ENCODE measurements around the gene AP4S1. TPM values are rescaled to one million over a fixed set of nuclear protein-coding genes. Genes with fewer than 3 reads are reported as not detected.
A peak's percentile ranks its signal among the peaks of the same experiment; 100 is the strongest.

AP4S1 gene
- total RNA-seq, 4 donors from 2014 or later: 2.9 to 12.8 (median 9.2) TPM

DNA sequence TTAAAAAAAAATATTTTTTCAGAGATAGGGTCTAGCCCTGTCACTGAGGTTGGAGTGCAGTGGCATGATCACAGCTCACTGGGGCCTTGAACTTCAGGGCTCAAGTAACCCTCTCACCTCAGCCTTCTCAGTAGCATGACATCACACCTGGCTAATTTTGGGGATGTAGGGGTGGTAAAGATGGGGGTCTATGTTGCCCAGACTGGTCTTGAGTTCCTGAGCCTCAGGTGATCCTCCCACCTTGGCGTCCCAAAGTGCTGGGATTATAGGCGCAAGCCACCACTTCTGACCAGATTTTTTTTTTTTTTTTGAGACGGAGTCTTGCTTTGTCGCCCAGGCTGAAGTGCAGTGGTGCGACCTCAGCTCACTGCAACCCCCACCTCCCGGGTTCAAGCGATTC lies 101.2 kb downstream of the AP4S1 start:
- Histone ChIP-seq H3K4me1 (peaks cover 0 to 7% of the 10 kb centered on the region in 2 donors), H3K36me3 (peaks cover 0 to 79% of the 10 kb centered on the region in 2 donors), H3K9me3 (no peaks in the 10 kb centered on the region), H3K27me3 (no peaks in the 10 kb centered on the region), H3K4me3 (no peak overlapping the region), H3K27ac (no peak overlapping the region)
- no peak for TF ChIP-seq POLR2A (IDR thresholded peaks at IDR 0.05)
- TF ChIP-seq, protein P1, sequence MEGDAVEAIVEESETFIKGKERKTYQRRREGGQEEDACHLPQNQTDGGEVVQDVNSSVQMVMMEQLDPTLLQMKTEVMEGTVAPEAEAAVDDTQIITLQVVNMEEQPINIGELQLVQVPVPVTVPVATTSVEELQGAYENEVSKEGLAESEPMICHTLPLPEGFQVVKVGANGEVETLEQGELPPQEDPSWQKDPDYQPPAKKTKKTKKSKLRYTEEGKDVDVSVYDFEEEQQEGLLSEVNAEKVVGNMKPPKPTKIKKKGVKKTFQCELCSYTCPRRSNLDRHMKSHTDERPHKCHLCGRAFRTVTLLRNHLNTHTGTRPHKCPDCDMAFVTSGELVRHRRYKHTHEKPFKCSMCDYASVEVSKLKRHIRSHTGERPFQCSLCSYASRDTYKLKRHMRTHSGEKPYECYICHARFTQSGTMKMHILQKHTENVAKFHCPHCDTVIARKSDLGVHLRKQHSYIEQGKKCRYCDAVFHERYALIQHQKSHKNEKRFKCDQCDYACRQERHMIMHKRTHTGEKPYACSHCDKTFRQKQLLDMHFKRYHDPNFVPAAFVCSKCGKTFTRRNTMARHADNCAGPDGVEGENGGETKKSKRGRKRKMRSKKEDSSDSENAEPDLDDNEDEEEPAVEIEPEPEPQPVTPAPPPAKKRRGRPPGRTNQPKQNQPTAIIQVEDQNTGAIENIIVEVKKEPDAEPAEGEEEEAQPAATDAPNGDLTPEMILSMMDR (IDR thresholded peaks at IDR 0.05 in 4 of 5, conservative IDR thresholded peaks at IDR 0.05 in 1 of 5): no peak
- no peak for ATAC-seq
- in situ Hi-C loops (cut with MboI; ENCODE audit: low sequenced_read_pairs in 4 of 4): no loop called here
- no peak for DNase-seq
- intact Hi-C loops (cut with DNase I; ENCODE audit: low total_unique reads): no loop called here

DNA sequence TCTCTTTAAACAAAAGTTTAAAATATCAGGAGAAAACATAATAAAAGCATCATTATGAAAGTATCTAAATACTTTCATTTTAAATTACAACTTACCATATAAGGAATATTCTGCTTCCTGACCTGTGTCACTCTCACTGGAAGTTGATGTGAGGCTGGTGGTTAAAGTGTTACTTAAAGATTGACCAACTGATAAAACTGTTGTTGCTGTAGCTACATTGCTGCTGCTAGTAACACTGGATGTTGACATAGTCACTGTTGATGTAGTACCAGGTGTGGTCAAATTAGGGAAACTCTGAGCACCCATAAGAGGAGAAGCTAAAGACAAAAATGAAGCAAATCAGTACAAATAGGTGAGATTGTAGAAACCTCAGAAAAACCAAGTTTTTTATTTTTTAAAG lies 102.2 kb downstream of the AP4S1 start:
- in situ Hi-C loops (cut with MboI; ENCODE audit: low sequenced_read_pairs in 4 of 4) (no loop called here), intact Hi-C loops (cut with DNase I; ENCODE audit: low total_unique reads) (no loop called here)
- Histone ChIP-seq H3K27me3 (no peaks in the 10 kb centered on the region), H3K4me1 (peaks cover 0 to 7% of the 10 kb centered on the region in 2 donors), H3K9me3 (no peaks in the 10 kb centered on the region), H3K36me3 (peaks cover 0 to 79% of the 10 kb centered on the region in 2 donors), H3K27ac (no peak overlapping the region), H3K4me3 (no peak overlapping the region)
- DNase-seq: no peak
- ATAC-seq: no peak
- TF ChIP-seq, protein P1 (IDR thresholded peaks at IDR 0.05 in 4 of 5, conservative IDR thresholded peaks at IDR 0.05 in 1 of 5): no peak
- TF ChIP-seq POLR2A (IDR thresholded peaks at IDR 0.05): no peak

DNA sequence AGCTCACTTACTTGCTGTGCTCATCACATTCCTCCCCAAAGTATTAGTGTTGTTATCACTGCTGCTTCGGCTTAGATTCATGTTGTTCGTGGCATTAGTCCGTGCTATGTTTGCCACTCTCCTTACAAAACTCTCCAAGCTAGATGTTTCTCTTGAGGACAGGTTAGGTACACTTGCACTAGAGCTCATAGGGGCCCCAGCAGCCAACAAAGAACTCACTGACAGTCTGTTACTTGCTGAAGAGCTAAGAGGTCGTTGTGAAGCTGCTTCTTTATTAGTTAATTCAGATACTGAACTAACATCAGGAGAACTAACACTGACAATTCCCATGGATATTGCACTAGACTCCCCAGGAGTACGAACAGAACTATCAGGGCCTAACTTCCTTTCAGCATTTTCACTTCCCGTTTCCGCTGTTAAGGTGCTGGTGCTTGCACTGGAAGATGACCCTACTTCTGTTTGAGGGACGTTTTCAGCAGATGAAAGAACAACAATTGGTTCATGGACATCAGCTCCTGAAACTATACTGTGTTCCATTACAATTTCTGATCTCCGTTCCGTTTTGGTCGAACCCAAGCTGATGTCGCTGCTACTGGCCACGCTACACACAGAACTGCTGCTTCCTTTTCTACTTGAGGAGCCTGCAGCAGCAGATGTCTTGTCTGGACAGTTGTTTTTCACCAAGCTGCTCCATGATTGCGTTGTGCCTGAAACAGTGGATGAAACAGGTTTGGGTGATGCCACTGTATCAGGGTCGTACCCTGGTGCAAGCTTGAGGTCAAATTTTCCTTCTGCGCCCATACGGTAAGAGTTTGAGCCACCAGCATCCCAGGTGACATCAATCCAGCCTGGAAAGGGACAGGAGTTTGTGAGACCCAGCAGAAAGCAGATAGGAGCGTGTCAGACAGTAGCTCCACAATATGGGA lies 103.4 kb downstream of the AP4S1 start:
- in situ Hi-C loops (cut with MboI; ENCODE audit: low sequenced_read_pairs in 4 of 4) (no loop called here), intact Hi-C loops (cut with DNase I; ENCODE audit: low total_unique reads) (no loop called here)
- Histone ChIP-seq H3K27me3 (no peaks in the 10 kb centered on the region), H3K27ac (no peak overlapping the region), H3K4me1 (peaks cover 0 to 7% of the 10 kb centered on the region in 2 donors), H3K4me3 (no peak overlapping the region), H3K36me3 (peaks cover 0 to 80% of the 10 kb centered on the region in 2 donors), H3K9me3 (no peaks in the 10 kb centered on the region)
- ATAC-seq: no peak
- DNase-seq: no peak
- TF ChIP-seq, protein P1 (IDR thresholded peaks at IDR 0.05 in 4 of 5, conservative IDR thresholded peaks at IDR 0.05 in 1 of 5): no peak
- TF ChIP-seq POLR2A (IDR thresholded peaks at IDR 0.05): no peak

DNA sequence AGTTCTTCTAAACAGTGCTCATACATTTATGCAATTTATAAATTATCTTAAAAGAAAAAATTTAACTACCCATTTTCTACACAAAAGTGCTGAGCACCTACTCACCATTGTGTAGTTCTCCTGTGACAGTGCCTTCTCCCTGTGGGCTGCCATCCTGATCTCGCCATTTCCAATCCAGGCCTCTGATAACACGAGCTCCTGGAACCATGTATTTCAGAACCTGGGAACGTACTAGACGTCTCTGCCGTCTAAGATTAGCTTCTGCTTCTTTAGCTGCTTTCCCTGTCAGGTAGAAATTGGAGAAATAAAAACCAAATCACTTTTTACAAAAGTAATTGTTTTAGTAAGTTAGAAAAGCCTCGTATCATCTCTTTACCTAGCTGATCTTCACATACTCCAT lies 107.7 kb downstream of the AP4S1 start:
- ATAC-seq (no peak), DNase-seq (no peak)
- Histone ChIP-seq H3K27me3 (no peaks in the 10 kb centered on the region), H3K9me3 (no peaks in the 10 kb centered on the region), H3K4me1 (no peaks in the 10 kb centered on the region), H3K27ac (peak overlapping the region in 1 of 4 donors; percentile 23), H3K4me3 (no peak overlapping the region), H3K36me3 (peaks cover 3 to 82% of the 10 kb centered on the region in 2 donors)
- intact Hi-C loops (cut with DNase I; ENCODE audit: low total_unique reads) (no loop called here), in situ Hi-C loops (cut with MboI; ENCODE audit: low sequenced_read_pairs in 4 of 4) (loop anchor here in 1 of 4 donors (10.0 kb wide), 1 partner anchor 222 kb away; no protein-coding TSS in a partner anchor)
- TF ChIP-seq, protein P1 (IDR thresholded peaks at IDR 0.05 in 4 of 5, conservative IDR thresholded peaks at IDR 0.05 in 1 of 5): no peak
- no peak for TF ChIP-seq POLR2A (IDR thresholded peaks at IDR 0.05)
